Liver (tissue), 9 donors: ENCODE data around the gene SMAD6. TPM values are rescaled to one million over a fixed set of nuclear protein-coding genes. Genes with fewer than 3 reads are reported as not detected.

Source experiments
- DNase-seq: peaks from one replicate; pipeline ENCODE4 v3.0.0-alpha.2; 2017; ENCODE audit warnings: low spot score
- H3K27ac ChIP-seq, 2 donors: one replicate each; pipeline ENCODE4 v1.7.0; 2013; ENCODE audit warnings: inconsistent platforms in 2 of 2, low read length in 2 of 2, control low read depth in 1 of 2, low read depth in 1 of 2, mild to moderate bottlenecking in 1 of 2
- H3K27me3 ChIP-seq, 4 donors: one replicate each; pipeline versions ENCODE4 v1.6.1 to v1.7.0; 2013; ENCODE audit warnings: low read length in 3 of 4, inconsistent platforms in 1 of 4, mild to moderate bottlenecking in 1 of 4, moderate library complexity in 1 of 4; ENCODE audit not compliant: control insufficient read depth in 4 of 4, insufficient read depth in 4 of 4
- H3K36me3 ChIP-seq, 4 donors: one replicate each; pipeline versions ENCODE4 v1.6.1 to v1.7.0; 2013; ENCODE audit warnings: low read length in 3 of 4, mild to moderate bottlenecking in 3 of 4, low read depth in 1 of 4, moderate library complexity in 1 of 4; ENCODE audit not compliant: control insufficient read depth in 4 of 4, insufficient read depth in 3 of 4
- H3K4me1 ChIP-seq, 4 donors: one replicate each; pipeline versions ENCODE4 v1.6.1 to v1.7.0; 2013; ENCODE audit warnings: low read length in 3 of 4, mild to moderate bottlenecking in 3 of 4, moderate library complexity in 1 of 4; ENCODE audit not compliant: control insufficient read depth in 4 of 4, insufficient read depth in 4 of 4
- H3K4me3 ChIP-seq, 3 donors: one replicate each; pipeline versions ENCODE4 v1.6.1 to v1.7.0; 2013; ENCODE audit warnings: low read length in 3 of 3, control low read depth in 1 of 3, low read depth in 1 of 3, mild to moderate bottlenecking in 1 of 3
- H3K9ac ChIP-seq, 2 donors: one replicate each; pipeline ENCODE4 v1.7.0; 2013; ENCODE audit warnings: low read length in 2 of 2, mild to moderate bottlenecking in 2 of 2, moderate library complexity in 2 of 2, control low read depth in 1 of 2, low read depth in 1 of 2
- H3K9me3 ChIP-seq, 4 donors: one replicate each; pipeline versions ENCODE4 v1.6.1 to v1.7.0; 2013; ENCODE audit warnings: low read length in 3 of 4; ENCODE audit not compliant: control insufficient read depth in 4 of 4
- CTCF ChIP-seq: fragments of 150-350 bp; IDR thresholded peaks from 2 replicates; pipeline ENCODE4 v1.5.1; 2017; ENCODE audit warnings: improper control_type of control experiment, low read depth, low read length; ENCODE audit not compliant: missing input control
- EGR1 ChIP-seq, 2 donors: IDR thresholded peaks; 2 replicates each; pipeline ENCODE4 v1.6.1; 2016 to 2018; ENCODE audit warnings: antibody characterized with exemption in 2 of 2, low read depth in 2 of 2
- FOXA1 ChIP-seq: IDR thresholded peaks from 2 replicates; pipeline ENCODE4 v1.6.1; 2016; ENCODE audit warnings: antibody characterized with exemption
- FOXA2 ChIP-seq: IDR thresholded peaks from 2 replicates; pipeline ENCODE4 v1.6.1; 2016; ENCODE audit warnings: antibody characterized with exemption
- GABPA ChIP-seq, 2 donors: IDR thresholded peaks in 1 of 2; conservative IDR thresholded peaks in 1 of 2; 2 replicates each; pipeline ENCODE4 v1.6.1; 2016; ENCODE audit warnings: antibody characterized with exemption in 2 of 2, mild to moderate bottlenecking in 1 of 2, moderate library complexity in 1 of 2
- HNF4A ChIP-seq, 2 donors: conservative IDR thresholded peaks; 2 replicates each; pipeline ENCODE4 v1.6.1; 2016; ENCODE audit warnings: antibody characterized with exemption in 2 of 2, mild to moderate bottlenecking in 2 of 2
- HNF4G ChIP-seq: IDR thresholded peaks from 2 replicates; pipeline ENCODE4 v1.6.1; 2016; ENCODE audit warnings: antibody characterized with exemption
- MAX ChIP-seq: IDR thresholded peaks from 2 replicates; pipeline ENCODE4 v1.6.1; 2016; ENCODE audit warnings: antibody characterized with exemption
- NR2F2 ChIP-seq: IDR thresholded peaks from 2 replicates; pipeline ENCODE4 v1.6.1; 2016; ENCODE audit warnings: antibody characterized with exemption
- RAD21 ChIP-seq, 2 donors: IDR thresholded peaks; 2 replicates each; pipeline ENCODE4 v1.6.1; 2016; ENCODE audit warnings: antibody characterized with exemption in 2 of 2, mild to moderate bottlenecking in 2 of 2
- SP1 ChIP-seq: IDR thresholded peaks from 2 replicates; pipeline ENCODE4 v1.6.1; 2018; ENCODE audit warnings: antibody characterized with exemption, mild to moderate bottlenecking
- TAF1 ChIP-seq: conservative IDR thresholded peaks from 2 replicates; pipeline ENCODE4 v1.6.1; 2016; ENCODE audit warnings: antibody characterized with exemption, mild to moderate bottlenecking
- YY1 ChIP-seq: IDR thresholded peaks from 2 replicates; pipeline ENCODE4 v1.6.1; 2016; ENCODE audit warnings: antibody characterized with exemption, mild to moderate bottlenecking
- WGBS: extraction: QIAGEN DNeasy Blood & Tissue Kit; methylation state at CpG from one replicate; pipeline ENCODE4 v1.1.7; 2013; 5-methylcytosine and 5-hydroxymethylcytosine counted together
- polyA plus RNA-seq, 2 donors: library from polyadenylated mRNA; stranded (reverse) in 1 of 2; unstranded in 1 of 2; fragments of 200-250 nt in 1 of 2; fragments of >200 nt in 1 of 2; fragmentation: Nextera tagmentation in 1 of 2; extraction: Ambion mirVana in 1 of 2; gene quantifications; one replicate each; pipeline versions ENCODE4 v1.2.1 to v1.2.3, GENCODE V29; 2013 to 2015
- total RNA-seq, 2 donors: library from RNA; depleted of rRNA; stranded (reverse); fragments of >200 nt; gene quantifications; one replicate each; pipeline ENCODE4 v1.2.3, GENCODE V29; 2014
- TF ChIP-seq, protein P1 (sequence below): IDR thresholded peaks from 2 replicates; pipeline ENCODE4 v1.6.1; 2016; ENCODE audit warnings: antibody characterized with exemption, mild to moderate bottlenecking
- TF ChIP-seq, protein P2 (sequence below): IDR thresholded peaks from 2 replicates; pipeline ENCODE4 v1.6.1; 2016; ENCODE audit warnings: antibody characterized with exemption
- TF ChIP-seq, protein P3 (sequence below): IDR thresholded peaks from 2 replicates; pipeline ENCODE4 v1.6.1; 2016; ENCODE audit warnings: antibody characterized with exemption
- donor health status: healthy.
- donor health status: healthy.
- donor health status: healthy.
- donor health status: healthy.
- donor health status: healthy.

SMAD6 gene
- total and polyA plus RNA-seq, 4 donors: 1.2 to 15.1 (median 11.0) TPM

GRCh38 chr15:66782785-66783184 lies 80.7 kb downstream of the SMAD6 start:
- no peak overlapping the region for H3K9ac ChIP-seq
- H3K4me1 ChIP-seq: peaks cover 4 to 20% (median 13%) of the 10 kb centered on the region in 4 donors
- no peaks in the 10 kb centered on the region for H3K9me3 ChIP-seq
- 88% methylated on average over 3 of the region's 3 CpGs for WGBS
- H3K27ac ChIP-seq: no peak overlapping the region
- TF ChIP-seq, protein P1, sequence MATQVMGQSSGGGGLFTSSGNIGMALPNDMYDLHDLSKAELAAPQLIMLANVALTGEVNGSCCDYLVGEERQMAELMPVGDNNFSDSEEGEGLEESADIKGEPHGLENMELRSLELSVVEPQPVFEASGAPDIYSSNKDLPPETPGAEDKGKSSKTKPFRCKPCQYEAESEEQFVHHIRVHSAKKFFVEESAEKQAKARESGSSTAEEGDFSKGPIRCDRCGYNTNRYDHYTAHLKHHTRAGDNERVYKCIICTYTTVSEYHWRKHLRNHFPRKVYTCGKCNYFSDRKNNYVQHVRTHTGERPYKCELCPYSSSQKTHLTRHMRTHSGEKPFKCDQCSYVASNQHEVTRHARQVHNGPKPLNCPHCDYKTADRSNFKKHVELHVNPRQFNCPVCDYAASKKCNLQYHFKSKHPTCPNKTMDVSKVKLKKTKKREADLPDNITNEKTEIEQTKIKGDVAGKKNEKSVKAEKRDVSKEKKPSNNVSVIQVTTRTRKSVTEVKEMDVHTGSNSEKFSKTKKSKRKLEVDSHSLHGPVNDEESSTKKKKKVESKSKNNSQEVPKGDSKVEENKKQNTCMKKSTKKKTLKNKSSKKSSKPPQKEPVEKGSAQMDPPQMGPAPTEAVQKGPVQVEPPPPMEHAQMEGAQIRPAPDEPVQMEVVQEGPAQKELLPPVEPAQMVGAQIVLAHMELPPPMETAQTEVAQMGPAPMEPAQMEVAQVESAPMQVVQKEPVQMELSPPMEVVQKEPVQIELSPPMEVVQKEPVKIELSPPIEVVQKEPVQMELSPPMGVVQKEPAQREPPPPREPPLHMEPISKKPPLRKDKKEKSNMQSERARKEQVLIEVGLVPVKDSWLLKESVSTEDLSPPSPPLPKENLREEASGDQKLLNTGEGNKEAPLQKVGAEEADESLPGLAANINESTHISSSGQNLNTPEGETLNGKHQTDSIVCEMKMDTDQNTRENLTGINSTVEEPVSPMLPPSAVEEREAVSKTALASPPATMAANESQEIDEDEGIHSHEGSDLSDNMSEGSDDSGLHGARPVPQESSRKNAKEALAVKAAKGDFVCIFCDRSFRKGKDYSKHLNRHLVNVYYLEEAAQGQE: no peak
- TF ChIP-seq HNF4A (conservative IDR thresholded peaks at IDR 0.05) (no peak), EGR1 (IDR thresholded peaks at IDR 0.05; ENCODE audit: low read depth in 2 of 2) (no peak), YY1 (no peak), TAF1 (no peak), CTCF (no peak), HNF4G (no peak), FOXA1 (no peak), MAX (no peak), RAD21 (IDR thresholded peaks at IDR 0.05) (no peak), GABPA (IDR thresholded peaks at IDR 0.05 in 1 of 2, conservative IDR thresholded peaks at IDR 0.05 in 1 of 2) (no peak), SP1 (no peak)
- TF ChIP-seq, protein P2, sequence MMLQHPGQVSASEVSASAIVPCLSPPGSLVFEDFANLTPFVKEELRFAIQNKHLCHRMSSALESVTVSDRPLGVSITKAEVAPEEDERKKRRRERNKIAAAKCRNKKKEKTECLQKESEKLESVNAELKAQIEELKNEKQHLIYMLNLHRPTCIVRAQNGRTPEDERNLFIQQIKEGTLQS: no peak
- TF ChIP-seq, protein P3, sequence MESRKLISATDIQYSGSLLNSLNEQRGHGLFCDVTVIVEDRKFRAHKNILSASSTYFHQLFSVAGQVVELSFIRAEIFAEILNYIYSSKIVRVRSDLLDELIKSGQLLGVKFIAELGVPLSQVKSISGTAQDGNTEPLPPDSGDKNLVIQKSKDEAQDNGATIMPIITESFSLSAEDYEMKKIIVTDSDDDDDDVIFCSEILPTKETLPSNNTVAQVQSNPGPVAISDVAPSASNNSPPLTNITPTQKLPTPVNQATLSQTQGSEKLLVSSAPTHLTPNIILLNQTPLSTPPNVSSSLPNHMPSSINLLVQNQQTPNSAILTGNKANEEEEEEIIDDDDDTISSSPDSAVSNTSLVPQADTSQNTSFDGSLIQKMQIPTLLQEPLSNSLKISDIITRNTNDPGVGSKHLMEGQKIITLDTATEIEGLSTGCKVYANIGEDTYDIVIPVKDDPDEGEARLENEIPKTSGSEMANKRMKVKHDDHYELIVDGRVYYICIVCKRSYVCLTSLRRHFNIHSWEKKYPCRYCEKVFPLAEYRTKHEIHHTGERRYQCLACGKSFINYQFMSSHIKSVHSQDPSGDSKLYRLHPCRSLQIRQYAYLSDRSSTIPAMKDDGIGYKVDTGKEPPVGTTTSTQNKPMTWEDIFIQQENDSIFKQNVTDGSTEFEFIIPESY: no peak
- H3K36me3 ChIP-seq: peaks cover 0 to 7% (median 1%) of the 10 kb centered on the region in 4 donors
- H3K4me3 ChIP-seq: no peak overlapping the region
- H3K27me3 ChIP-seq: no peaks in the 10 kb centered on the region
- DNase-seq: no peak

DNA sequence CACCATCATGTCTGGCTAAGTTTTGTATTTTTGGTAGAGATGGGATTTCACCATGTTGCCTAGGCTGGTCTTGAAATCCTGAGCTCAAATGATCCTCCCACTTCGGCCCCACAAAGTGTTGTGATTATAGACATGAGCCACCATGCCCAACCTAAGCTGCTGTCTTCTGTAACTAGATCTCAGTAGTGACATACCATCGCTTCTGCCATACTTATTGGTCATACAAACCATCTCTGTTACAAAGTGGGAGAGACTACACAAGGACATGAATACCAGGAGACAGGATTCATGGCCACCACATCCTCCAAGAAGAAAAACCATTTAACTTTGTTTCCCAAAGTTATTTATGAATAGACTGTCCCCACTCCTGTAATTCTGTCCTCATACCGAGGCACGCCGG lies 81.3 kb downstream of the SMAD6 start:
- Histone ChIP-seq H3K4me3 (no peak overlapping the region), H3K36me3 (peaks cover 0 to 7% (median 1%) of the 10 kb centered on the region in 4 donors), H3K27ac (no peak overlapping the region), H3K27me3 (no peaks in the 10 kb centered on the region), H3K4me1 (peaks cover 4 to 20% (median 13%) of the 10 kb centered on the region in 4 donors), H3K9ac (no peak overlapping the region), H3K9me3 (no peaks in the 10 kb centered on the region)
- no peak for DNase-seq
- 95% methylated on average over 5 of the region's 5 CpGs for WGBS
- TF ChIP-seq FOXA2 (no peak), NR2F2 (no peak), RAD21 (IDR thresholded peaks at IDR 0.05) (no peak), YY1 (no peak), MAX (no peak)
